ENCODE data around the gene NUCKS1. TPM values are rescaled to one million over a fixed set of nuclear protein-coding genes. Genes with fewer than 3 reads are reported as not detected.

NUCKS1 gene
- total RNA-seq, 4 donors from 2014 or later = 54.8 to 84.8 (median 71.2) TPM

- ATAC-seq (ENCODE audit: low FRiP score) (no peak), DNase-seq (ENCODE audit: low spot score) (no peak)
- TF ChIP-seq CTCF (IDR thresholded peaks at IDR 0.05) = no peak
Observed at GRCh38 chr1:205701891-205702290, 48.1 kb downstream of the NUCKS1 start.

GRCh38 chr1:205701420-205701819, 48.6 kb downstream of the NUCKS1 start:
- TF ChIP-seq CTCF (IDR thresholded peaks at IDR 0.05) = no peak
- DNase-seq (ENCODE audit: low spot score) = no peak
- ATAC-seq (ENCODE audit: low FRiP score) = no peak

- TF ChIP-seq CTCF (IDR thresholded peaks at IDR 0.05) = no peak
- DNase-seq (ENCODE audit: low spot score) = no peak
- ATAC-seq (ENCODE audit: low FRiP score) = no peak
Observed at GRCh38 chr1:205700865-205701401, 49.0 kb downstream of the NUCKS1 start.

DNA sequence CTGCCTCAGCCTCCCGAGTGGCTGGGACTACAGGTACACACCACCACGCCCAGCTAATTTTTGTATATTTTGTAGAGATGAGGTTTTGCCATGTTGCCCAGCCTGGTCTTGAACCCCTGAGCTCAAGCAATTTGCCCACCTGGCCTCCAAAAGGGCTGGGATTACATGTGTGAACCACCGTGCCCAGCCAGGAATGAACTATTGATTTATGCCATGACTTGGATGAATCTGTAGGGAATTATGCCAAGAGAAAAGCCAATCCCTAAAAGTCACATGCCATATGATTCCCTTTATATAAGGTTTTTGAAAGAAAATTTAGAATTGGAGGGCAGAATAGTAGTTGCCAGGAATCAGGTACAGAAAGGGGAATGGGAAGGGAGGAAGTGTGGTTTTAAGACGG, 50.6 kb downstream of the NUCKS1 start:
- TF ChIP-seq CTCF (IDR thresholded peaks at IDR 0.05) = no peak
- ATAC-seq (ENCODE audit: low FRiP score) (no peak), DNase-seq (ENCODE audit: low spot score) (no peak)

- no peak for ATAC-seq (ENCODE audit: low FRiP score)
- no peak for DNase-seq (ENCODE audit: low spot score)
- TF ChIP-seq CTCF (IDR thresholded peaks at IDR 0.05) = no peak
Observed at GRCh38 chr1:205698921-205699320, 51.1 kb downstream of the NUCKS1 start.

GRCh38 chr1:205693421-205693991, 56.5 kb downstream of the NUCKS1 start:
- no peak for ATAC-seq (ENCODE audit: low FRiP score)
- DNase-seq (ENCODE audit: low spot score) = no peak
- TF ChIP-seq CTCF (IDR thresholded peaks at IDR 0.05) = no peak

DNA sequence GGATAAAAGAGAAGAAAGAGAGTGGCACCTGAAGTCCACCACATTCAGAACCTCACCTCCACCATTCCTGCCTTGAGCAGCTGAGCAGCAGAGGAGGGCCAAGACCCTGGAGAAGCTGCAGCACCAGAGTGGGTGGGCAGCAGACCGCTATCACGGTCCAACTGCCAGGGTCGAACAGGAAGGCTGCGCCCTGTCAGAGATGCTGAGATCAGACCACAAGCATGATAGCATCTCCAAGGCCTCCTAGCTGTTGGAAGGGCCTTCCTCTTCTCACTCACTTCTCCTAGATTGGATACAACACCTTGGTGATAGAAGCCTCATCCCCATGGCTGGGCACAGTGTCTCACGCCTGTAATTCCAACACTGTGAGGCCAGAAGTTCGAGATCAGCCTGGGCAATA, 57.6 kb downstream of the NUCKS1 start:
- no peak for TF ChIP-seq CTCF (IDR thresholded peaks at IDR 0.05)
- ATAC-seq (ENCODE audit: low FRiP score) = no peak
- no peak for DNase-seq (ENCODE audit: low spot score)

All from omental fat pad (tissue), 4 donors.